Keratinocyte (primary cell): ENCODE measurements around the gene SYNE2. TPM values are rescaled to one million over a fixed set of nuclear protein-coding genes. Genes with fewer than 3 reads are reported as not detected.

Source experiments
- DNase-seq: peaks from one replicate; pipeline ENCODE4 v3.0.0-alpha.2; 2011; ENCODE audit warnings: low read depth, missing footprints, low spot score
- FAIRE-seq: peaks from 2 replicates; lab custom pipeline; 2011; peaks lifted over from hg19 to GRCh38; lab: Jason Lieb, UNC
- H2AFZ ChIP-seq: 2 replicates; pipeline ENCODE4 v1.6.0; 2012; ENCODE audit warnings: low read length, control low read depth, inconsistent platforms; ENCODE audit not compliant: control insufficient read depth
- H3K27ac ChIP-seq: 2 replicates; pipeline ENCODE4 v1.5.1; 2011; ENCODE audit warnings: low read length; ENCODE audit not compliant: control insufficient read depth, insufficient read depth
- H3K27me3 ChIP-seq: 3 replicates; pipeline ENCODE4 v1.6.0; 2011; ENCODE audit warnings: low read length; ENCODE audit not compliant: control insufficient read depth, insufficient read depth; ENCODE audit errors: extremely low read depth
- H3K36me3 ChIP-seq, 2 experiments: 2 replicates in 1 of 2; 3 replicates in 1 of 2; pipeline ENCODE4 v1.5.1; 2011; ENCODE audit warnings: low read length in 2 of 2, mild to moderate bottlenecking in 1 of 2; ENCODE audit not compliant: control insufficient read depth in 2 of 2, insufficient read depth in 2 of 2; ENCODE audit errors: extremely low read depth in 1 of 2
- H3K4me1 ChIP-seq: 3 replicates; pipeline ENCODE4 v1.5.1; 2011; ENCODE audit warnings: low read length; ENCODE audit not compliant: control insufficient read depth, insufficient read depth; ENCODE audit errors: extremely low read depth
- H3K4me2 ChIP-seq: 3 replicates; pipeline ENCODE4 v1.6.0; 2011; ENCODE audit warnings: low read depth, low read length; ENCODE audit not compliant: control insufficient read depth, insufficient read depth; ENCODE audit errors: extremely low read depth
- H3K4me3 ChIP-seq, 3 experiments: fragments of 200-600 bp in 1 of 3; sonication (generic) in 1 of 3; 2 replicates in 2 of 3; 3 replicates in 1 of 3; pipeline ENCODE4 v1.5.1; 2011 to 2016; ENCODE audit warnings: low read length in 3 of 3, mild to moderate bottlenecking in 3 of 3, control low read depth in 2 of 3, inconsistent platforms in 1 of 3, low read depth in 1 of 3, mixed read lengths in 1 of 3, mixed run types in 1 of 3, moderate library complexity in 1 of 3; ENCODE audit not compliant: control insufficient read depth in 2 of 3, insufficient read depth in 2 of 3; ENCODE audit errors: extremely low read depth in 1 of 3
- H3K79me2 ChIP-seq: 2 replicates; pipeline ENCODE4 v1.6.0; 2012; ENCODE audit warnings: low read length; ENCODE audit not compliant: control insufficient read depth, insufficient read depth
- H3K9ac ChIP-seq: 3 replicates; pipeline ENCODE4 v1.6.0; 2011; ENCODE audit warnings: low read length; ENCODE audit not compliant: control insufficient read depth, insufficient read depth; ENCODE audit errors: extremely low read depth
- H3K9me1 ChIP-seq: 3 replicates; pipeline ENCODE4 v1.6.0; 2011; ENCODE audit warnings: low read length; ENCODE audit not compliant: control insufficient read depth, insufficient read depth; ENCODE audit errors: extremely low read depth
- H3K9me3 ChIP-seq: 2 replicates; pipeline ENCODE4 v1.5.1; 2012; ENCODE audit warnings: low read depth, low read length; ENCODE audit not compliant: control insufficient read depth
- H4K20me1 ChIP-seq: 3 replicates; pipeline ENCODE4 v1.6.0; 2011; ENCODE audit warnings: low read length; ENCODE audit not compliant: control insufficient read depth, insufficient read depth; ENCODE audit errors: extremely low read depth
- CTCF ChIP-seq, 3 experiments: IDR thresholded peaks in 1 of 3; conservative IDR thresholded peaks in 1 of 3; optimal IDR thresholded peaks in 1 of 3; 2 replicates in 2 of 3; 3 replicates in 1 of 3; pipeline versions ENCODE3 to v1.5.1; 2011; ENCODE audit warnings: low read length in 3 of 3, mild to moderate bottlenecking in 3 of 3, moderate library complexity in 2 of 3, control low read depth in 1 of 3, inconsistent platforms in 1 of 3; ENCODE audit not compliant: insufficient read depth in 2 of 3; ENCODE audit errors: extremely low read depth in 1 of 3
- EZH2 ChIP-seq: IDR thresholded peaks from one replicate; pipeline ENCODE4 v1.6.1; 2012; ENCODE audit warnings: inconsistent platforms, mild to moderate bottlenecking, low read length, moderate library complexity
- dilution Hi-C: fragments of 300-500 bp; cut with MboI; formaldehyde crosslinking; loops from one replicate; pipeline ENCODE4 v1.7.0; 2020; ENCODE audit warnings: low sequenced_read_pairs; ENCODE audit not compliant: extremely low pct_ligation_motif_present
- polyA plus RNA-seq, 5 experiments: library from polyadenylated mRNA; depleted of rRNA in 3 of 5; stranded (reverse) in 3 of 5; stranded (forward) in 1 of 5; unstranded in 1 of 5; fragments of >200 nt; gene quantifications; 1 replicate in 1 of 5; 2 replicates in 3 of 5; 3 replicates in 1 of 5; pipeline versions ENCODE4 v1.2.1 to v1.2.3, GENCODE V29; 2011 to 2012; ENCODE audit warnings: missing spikeins in 2 of 5, low read depth in 1 of 5, low replicate concordance in 1 of 5

SYNE2 gene
- polyA plus RNA-seq, 1 donor (not counting 4 experiments of a cell fraction or from before 2014, with no cell fraction given) = 9.9 TPM

GRCh38 chr14:63924375-63924774, 71.6 kb downstream of the SYNE2 start:
- Histone ChIP-seq H3K4me3 (no peak overlapping the region), H3K27ac (no peak overlapping the region), H3K4me2 (no peak overlapping the region), H3K9ac (no peak overlapping the region), H3K9me1 (no peaks in the 10 kb centered on the region), H3K4me1 (peaks cover 21% of the 10 kb centered on the region), H4K20me1 (no peaks in the 10 kb centered on the region), H2AFZ (no peak overlapping the region), H3K79me2 (no peaks in the 10 kb centered on the region), H3K9me3 (no peaks in the 10 kb centered on the region), H3K36me3 (peaks cover 0 to 1% of the 10 kb centered on the region in 2 experiments), H3K27me3 (no peaks in the 10 kb centered on the region)
- DNase-seq (no peak), FAIRE-seq (no peak)
- dilution Hi-C loops = no loop called here
- no peak for TF ChIP-seq CTCF (optimal IDR thresholded peaks at IDR 0.05 in 1 of 3, IDR thresholded peaks at IDR 0.05 in 1 of 3, conservative IDR thresholded peaks at IDR 0.05 in 1 of 3; ENCODE audit: extremely low read depth in 1 of 3, insufficient read depth in 2 of 3, low read length in 3 of 3)
- TF ChIP-seq EZH2 = no peak

GRCh38 chr14:63926641-63927040, 73.8 kb downstream of the SYNE2 start:
- Histone ChIP-seq H3K27me3 (no peaks in the 10 kb centered on the region), H3K79me2 (no peaks in the 10 kb centered on the region), H3K36me3 (no peaks in the 10 kb centered on the region), H3K4me2 (no peak overlapping the region), H3K9me1 (no peaks in the 10 kb centered on the region), H3K9ac (no peak overlapping the region), H3K9me3 (no peaks in the 10 kb centered on the region), H4K20me1 (no peaks in the 10 kb centered on the region), H2AFZ (no peak overlapping the region), H3K4me1 (peaks cover 19% of the 10 kb centered on the region), H3K27ac (no peak overlapping the region), H3K4me3 (no peak overlapping the region)
- dilution Hi-C loops = no loop called here
- no peak for TF ChIP-seq CTCF (optimal IDR thresholded peaks at IDR 0.05 in 1 of 3, IDR thresholded peaks at IDR 0.05 in 1 of 3, conservative IDR thresholded peaks at IDR 0.05 in 1 of 3; ENCODE audit: extremely low read depth in 1 of 3, insufficient read depth in 2 of 3, low read length in 3 of 3)
- TF ChIP-seq EZH2 = no peak
- no peak for DNase-seq
- no peak for FAIRE-seq
